ENCODE results near the gene ASXL1. TPM values are rescaled to one million over a fixed set of nuclear protein-coding genes. Genes with fewer than 3 reads are reported as not detected.

ASXL1 gene
- total and polyA plus RNA-seq, 8 donors: 32.9 to 57.7 (median 38.0) TPM

DNA sequence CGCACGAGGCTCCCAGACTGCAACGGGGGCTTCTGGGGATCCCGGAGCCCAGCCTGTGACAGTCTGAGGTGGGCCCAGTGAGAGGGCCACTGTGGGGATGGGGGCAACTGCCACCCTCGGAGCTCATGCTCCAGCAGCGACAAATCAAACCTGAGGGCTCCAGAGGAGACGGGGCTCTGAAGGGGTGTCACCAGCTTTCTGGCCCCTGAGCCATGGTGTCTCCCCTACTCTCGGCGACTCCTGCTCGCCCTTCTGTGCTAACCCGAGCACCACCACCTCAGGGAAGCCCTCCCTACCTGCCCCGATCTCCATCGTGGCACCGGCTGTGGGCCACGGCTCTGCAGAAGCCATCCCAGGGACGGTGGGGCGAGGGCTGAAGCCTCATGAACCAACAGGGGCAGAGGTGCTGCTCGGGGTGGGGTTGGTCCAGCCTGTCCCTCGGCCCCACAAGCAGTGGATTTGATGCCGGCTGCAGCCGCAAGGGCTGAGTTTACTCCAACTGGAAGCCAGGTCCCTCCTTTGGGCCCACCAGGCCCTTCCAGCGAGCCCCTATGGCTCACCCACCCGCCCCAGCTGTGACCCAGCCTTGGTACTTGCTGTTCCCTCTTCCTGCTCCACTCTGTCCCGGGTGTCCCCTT is 102.7 kb downstream of the ASXL1 start:
- Histone ChIP-seq H3K27ac (no peak overlapping the region), H3K9me3 (no peaks in the 10 kb centered on the region), H3K4me3 (no peak overlapping the region), H3K36me3 (no peaks in the 10 kb centered on the region), H3K4me1 (peaks cover 51 to 56% (median 54%) of the 10 kb centered on the region in 3 donors), H3K27me3 (no peaks in the 10 kb centered on the region)
- TF ChIP-seq, protein P1, sequence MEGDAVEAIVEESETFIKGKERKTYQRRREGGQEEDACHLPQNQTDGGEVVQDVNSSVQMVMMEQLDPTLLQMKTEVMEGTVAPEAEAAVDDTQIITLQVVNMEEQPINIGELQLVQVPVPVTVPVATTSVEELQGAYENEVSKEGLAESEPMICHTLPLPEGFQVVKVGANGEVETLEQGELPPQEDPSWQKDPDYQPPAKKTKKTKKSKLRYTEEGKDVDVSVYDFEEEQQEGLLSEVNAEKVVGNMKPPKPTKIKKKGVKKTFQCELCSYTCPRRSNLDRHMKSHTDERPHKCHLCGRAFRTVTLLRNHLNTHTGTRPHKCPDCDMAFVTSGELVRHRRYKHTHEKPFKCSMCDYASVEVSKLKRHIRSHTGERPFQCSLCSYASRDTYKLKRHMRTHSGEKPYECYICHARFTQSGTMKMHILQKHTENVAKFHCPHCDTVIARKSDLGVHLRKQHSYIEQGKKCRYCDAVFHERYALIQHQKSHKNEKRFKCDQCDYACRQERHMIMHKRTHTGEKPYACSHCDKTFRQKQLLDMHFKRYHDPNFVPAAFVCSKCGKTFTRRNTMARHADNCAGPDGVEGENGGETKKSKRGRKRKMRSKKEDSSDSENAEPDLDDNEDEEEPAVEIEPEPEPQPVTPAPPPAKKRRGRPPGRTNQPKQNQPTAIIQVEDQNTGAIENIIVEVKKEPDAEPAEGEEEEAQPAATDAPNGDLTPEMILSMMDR (IDR thresholded peaks at IDR 0.05): no peak
- no peak for ATAC-seq
- no peak for FAIRE-seq
- WGBS, 2 donors: 95% methylated on average over 24 of the region's 24 CpGs
- intact Hi-C loops (cut with DNase I): no loop called here
- DNase-seq: peak in 3 of 6 donors; percentile 29 to 67 (median 56)

GRCh38 chr20:32461836-32462600 is 103.9 kb downstream of the ASXL1 start:
- TF ChIP-seq, protein P1 (IDR thresholded peaks at IDR 0.05): no peak
- intact Hi-C loops (cut with DNase I): no loop called here
- H3K4me1 ChIP-seq: peaks cover 55 to 56% (median 55%) of the 10 kb centered on the region in 3 donors
- no peak for FAIRE-seq
- no peak overlapping the region for H3K4me3 ChIP-seq
- ATAC-seq: no peak
- WGBS, 2 donors: 85% methylated on average over 17 of the region's 17 CpGs
- peak in 3 of 6 donors; percentile 37 to 66 (median 54) for DNase-seq
- no peaks in the 10 kb centered on the region for H3K27me3 ChIP-seq
- no peaks in the 10 kb centered on the region for H3K36me3 ChIP-seq
- no peaks in the 10 kb centered on the region for H3K9me3 ChIP-seq
- peak overlapping the region in 3 of 4 donors; percentile 79 to 84 (median 79) for H3K27ac ChIP-seq

- 21 to 23% methylated on average over 15 of the region's 15 CpGs for WGBS, 2 donors
- intact Hi-C loops (cut with DNase I): no loop called here
Observed at GRCh38 chr20:32462900-32463641, 104.9 kb downstream of the ASXL1 start.

DNA sequence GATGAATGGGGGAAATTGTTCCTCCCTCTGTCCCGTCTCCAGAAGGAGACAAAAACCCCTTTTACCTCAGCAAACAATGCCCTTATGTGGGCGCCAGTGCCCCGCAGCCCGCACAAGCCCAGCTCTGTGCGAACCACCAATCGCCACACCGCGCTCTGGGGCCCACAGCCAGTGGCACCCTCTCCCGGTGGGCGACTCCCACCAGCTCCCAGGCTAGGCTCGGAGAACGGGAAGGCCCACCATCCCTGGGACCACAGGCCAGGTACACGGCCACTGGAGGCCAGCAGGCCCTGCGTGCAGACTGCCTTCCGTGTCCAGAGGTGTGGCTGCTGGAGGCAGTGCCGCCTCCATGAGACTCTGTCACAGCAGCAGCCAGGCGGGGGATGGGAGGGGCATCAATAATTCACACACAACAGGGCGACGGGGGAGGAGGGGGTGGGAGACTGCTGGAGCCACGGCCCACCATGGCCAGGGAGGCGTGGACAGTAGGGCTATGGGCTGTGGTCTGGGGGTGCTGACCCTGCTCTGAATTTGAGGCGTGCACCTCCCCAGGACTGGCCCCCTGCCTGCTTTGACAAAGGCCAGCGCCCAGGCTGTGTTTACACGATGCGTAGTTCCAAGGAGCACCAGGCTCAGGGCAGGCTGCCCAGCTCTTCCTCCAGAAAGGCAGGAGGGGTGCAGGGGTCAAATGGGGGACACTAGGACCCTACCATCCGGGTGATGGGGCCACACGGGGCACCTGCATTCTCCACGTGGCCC is 105.7 kb downstream of the ASXL1 start:
- intact Hi-C loops (cut with DNase I): no loop called here
- peaks cover 37 to 42% (median 40%) of the 10 kb centered on the region in 3 donors for H3K4me1 ChIP-seq
- DNase-seq (peak; percentile 67 to 90 (median 78)), FAIRE-seq (no peak), ATAC-seq (peak; percentile 67 to 74 (median 71))
- no peaks in the 10 kb centered on the region for H3K27me3 ChIP-seq
- H3K9me3 ChIP-seq: no peaks in the 10 kb centered on the region
- H3K36me3 ChIP-seq: no peaks in the 10 kb centered on the region
- no peak overlapping the region for H3K4me3 ChIP-seq
- peak overlapping the region; percentile 79 to 88 (median 82) for H3K27ac ChIP-seq
- 20 to 21% methylated on average over 27 to 28 of the region's 28 CpGs for WGBS, 2 donors
- TF ChIP-seq, protein P1 (IDR thresholded peaks at IDR 0.05): no peak

More at GRCh38 chr20:32462900-32463641, 104.9 kb downstream of the ASXL1 start:
- Histone ChIP-seq H3K27ac (peak overlapping the region; percentile 79 to 88 (median 82)), H3K27me3 (no peaks in the 10 kb centered on the region), H3K4me3 (no peak overlapping the region), H3K4me1 (peaks cover 45 to 49% (median 45%) of the 10 kb centered on the region in 3 donors), H3K36me3 (no peaks in the 10 kb centered on the region), H3K9me3 (no peaks in the 10 kb centered on the region)
- DNase-seq: peak; percentile 73 to 91 (median 82)
- FAIRE-seq: no peak
- TF ChIP-seq, protein P1 (IDR thresholded peaks at IDR 0.05): no peak
- ATAC-seq: peak; percentile 60 to 70 (median 64)

Data from pancreas (tissue), 10 donors.